ENCODE data around the gene TWIST2.

- TF ChIP-seq CTCF (IDR thresholded peaks at IDR 0.05) (no peak), POLR2A (IDR thresholded peaks at IDR 0.05; ENCODE audit: low read depth) (no peak), EP300 (IDR thresholded peaks at IDR 0.05) (no peak)
Observed at GRCh38 chr2:238950551-238950950, 102.7 kb downstream of the TWIST2 start.

All from esophagus muscularis mucosa (tissue), 4 donors.